Thyroid gland (tissue), 4 donors: ENCODE data around the gene KCTD18. TPM values are rescaled to one million over a fixed set of nuclear protein-coding genes. Genes with fewer than 3 reads are reported as not detected.

Experiments used
- DNase-seq, 2 donors: peaks; one replicate each; pipeline ENCODE4 v3.0.0-alpha.2; 2019
- H3K27ac ChIP-seq, 3 donors: fragments of 200-600 bp; sonication (generic); 1 replicate in 2 of 3; 2 replicates in 1 of 3; pipeline ENCODE4 v1.5.1; 2016 to 2019; ENCODE audit warnings: mild to moderate bottlenecking in 1 of 3, moderate library complexity in 1 of 3
- H3K27me3 ChIP-seq: fragments of 200-600 bp; sonication (generic); one replicate; pipeline ENCODE4 v1.5.1; 2019
- H3K36me3 ChIP-seq, 2 donors: fragments of 200-600 bp; sonication (generic); one replicate each; pipeline ENCODE4 v1.5.1; 2016 to 2019
- H3K4me1 ChIP-seq, 2 donors: fragments of 200-600 bp; sonication (generic); one replicate each; pipeline ENCODE4 v1.5.1; 2017 to 2019
- H3K4me3 ChIP-seq, 3 donors: fragments of 200-600 bp; sonication (generic); replicated peaks in 1 of 3; 1 replicate in 2 of 3; 2 replicates in 1 of 3; pipeline ENCODE4 v1.5.1; 2016; ENCODE audit warnings: mild to moderate bottlenecking in 1 of 3
- H3K9me3 ChIP-seq: fragments of 200-600 bp; sonication (generic); one replicate; pipeline ENCODE4 v1.5.1; 2017
- CTCF ChIP-seq, 6 experiments: fragments of 200-600 bp in 3 of 6; fragments of 450-650 bp in 3 of 6; sonication (generic) in 3 of 6; IDR thresholded peaks; one replicate each; pipeline ENCODE4 v1.5.1; 2016 to 2019; ENCODE audit warnings: antibody characterized with exemption in 6 of 6, mild to moderate bottlenecking in 2 of 6, inconsistent platforms in 1 of 6, moderate library complexity in 1 of 6
- POLR2A ChIP-seq, 2 donors: fragments of 450-650 bp; IDR thresholded peaks; one replicate each; pipeline ENCODE4 v1.6.1; 2017; ENCODE audit warnings: antibody characterized with exemption in 2 of 2, mild to moderate bottlenecking in 2 of 2, moderate library complexity in 1 of 2
- WGBS, 2 donors: methylation state at CpG; one replicate each; pipeline ENCODE4 v1.1.5; 2017; 5-methylcytosine and 5-hydroxymethylcytosine counted together
- intact Hi-C: fragments of 100-400 bp; cut with DNase I; formaldehyde crosslinking; loops from one replicate; pipeline ENCODE4 v1.15.1; 2023
- total RNA-seq, 4 donors: library from RNA; depleted of rRNA; stranded (reverse); fragments of >200 nt; gene quantifications; one replicate each; pipeline ENCODE4 v1.2.3, GENCODE V29; 2016

Gene KCTD18
- total RNA-seq, 4 donors from 2014 or later, result 30.5 to 122 (median 60.4) TPM

GRCh38 chr2:200451511-200451910 is 58.4 kb downstream of the KCTD18 start:
- intact Hi-C loops, result no loop called here

GRCh38 chr2:200450288-200450687 is 59.6 kb downstream of the KCTD18 start:
- peaks cover 0 to 5% of the 10 kb centered on the region in 2 donors for H3K4me1 ChIP-seq
- no peak for DNase-seq
- no peak for TF ChIP-seq POLR2A (IDR thresholded peaks at IDR 0.05)
- TF ChIP-seq CTCF (IDR thresholded peaks at IDR 0.05), result no peak
- H3K27ac ChIP-seq, result no peak overlapping the region
- no peaks in the 10 kb centered on the region for H3K27me3 ChIP-seq
- no peak overlapping the region for H3K4me3 ChIP-seq
- intact Hi-C loops, result no loop called here
- no peaks in the 10 kb centered on the region for H3K36me3 ChIP-seq
- H3K9me3 ChIP-seq, result no peaks in the 10 kb centered on the region
- 90 to 92% methylated on average over 2 of the region's 2 CpGs for WGBS, 2 donors

More at GRCh38 chr2:200451511-200451910, 58.4 kb downstream of the KCTD18 start:
- Histone ChIP-seq H3K27me3 (no peaks in the 10 kb centered on the region), H3K9me3 (no peaks in the 10 kb centered on the region), H3K4me1 (peaks cover 0 to 6% of the 10 kb centered on the region in 2 donors), H3K27ac (no peak overlapping the region), H3K4me3 (no peak overlapping the region), H3K36me3 (no peaks in the 10 kb centered on the region)
- no peak for DNase-seq
- 87 to 88% methylated on average over 2 of the region's 2 CpGs for WGBS, 2 donors
- TF ChIP-seq CTCF (IDR thresholded peaks at IDR 0.05), result no peak
- no peak for TF ChIP-seq POLR2A (IDR thresholded peaks at IDR 0.05)

- WGBS, 2 donors, result 89 to 90% methylated on average over 4 of the region's 4 CpGs
- TF ChIP-seq POLR2A (IDR thresholded peaks at IDR 0.05), result no peak
- no peak for TF ChIP-seq CTCF (IDR thresholded peaks at IDR 0.05)
- no peaks in the 10 kb centered on the region for H3K36me3 ChIP-seq
- no peaks in the 10 kb centered on the region for H3K27me3 ChIP-seq
- H3K9me3 ChIP-seq, result no peaks in the 10 kb centered on the region
- no peaks in the 10 kb centered on the region for H3K4me1 ChIP-seq
- no peak overlapping the region for H3K27ac ChIP-seq
- no peak overlapping the region for H3K4me3 ChIP-seq
- no peak for DNase-seq
- intact Hi-C loops, result no loop called here
Observed at GRCh38 chr2:200449149-200449548, 60.7 kb downstream of the KCTD18 start.

- TF ChIP-seq POLR2A (IDR thresholded peaks at IDR 0.05) (no peak), CTCF (IDR thresholded peaks at IDR 0.05) (no peak)
- H3K27ac ChIP-seq, result no peak overlapping the region
- H3K4me3 ChIP-seq, result no peak overlapping the region
- H3K9me3 ChIP-seq, result no peaks in the 10 kb centered on the region
- H3K27me3 ChIP-seq, result no peaks in the 10 kb centered on the region
- no peak for DNase-seq
- H3K4me1 ChIP-seq, result no peaks in the 10 kb centered on the region
- H3K36me3 ChIP-seq, result no peaks in the 10 kb centered on the region
- intact Hi-C loops, result no loop called here
Observed at GRCh38 chr2:200448455-200448854, 61.4 kb downstream of the KCTD18 start.

GRCh38 chr2:200447139-200447855 is 62.6 kb downstream of the KCTD18 start:
- DNase-seq, result no peak
- no peak overlapping the region for H3K27ac ChIP-seq
- H3K36me3 ChIP-seq, result no peaks in the 10 kb centered on the region
- H3K4me1 ChIP-seq, result no peaks in the 10 kb centered on the region
- intact Hi-C loops, result no loop called here
- no peaks in the 10 kb centered on the region for H3K9me3 ChIP-seq
- TF ChIP-seq CTCF (IDR thresholded peaks at IDR 0.05) (no peak), POLR2A (IDR thresholded peaks at IDR 0.05) (no peak)
- no peak overlapping the region for H3K4me3 ChIP-seq
- H3K27me3 ChIP-seq, result no peaks in the 10 kb centered on the region
- 92 to 93% methylated on average over 4 of the region's 4 CpGs for WGBS, 2 donors
